ENCODE results near the gene MTX1. TPM values are rescaled to one million over a fixed set of nuclear protein-coding genes. Genes with fewer than 3 reads are reported as not detected.

MTX1 gene
- polyA plus RNA-seq, 1 experiment = 44.6 TPM

DNA sequence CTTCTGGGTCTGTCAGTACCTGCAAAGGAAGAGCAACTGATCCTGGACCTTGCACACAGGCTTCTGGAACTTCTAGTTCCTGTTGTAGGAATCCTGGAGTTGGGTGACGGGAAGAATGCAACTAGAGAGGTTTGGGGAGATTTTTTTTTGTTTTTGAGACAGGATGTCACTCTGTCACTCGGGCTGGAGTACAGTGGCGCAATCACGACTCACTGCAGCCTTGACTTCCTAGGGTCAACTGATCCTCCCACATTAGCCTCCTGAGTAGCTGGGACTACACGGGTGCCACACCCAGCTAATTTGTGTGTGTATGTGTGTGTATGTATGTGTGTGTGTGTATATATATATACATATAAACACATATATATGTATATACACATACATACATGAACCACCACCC, 28.0 kb downstream of the MTX1 start:
- TF ChIP-seq, protein P1, sequence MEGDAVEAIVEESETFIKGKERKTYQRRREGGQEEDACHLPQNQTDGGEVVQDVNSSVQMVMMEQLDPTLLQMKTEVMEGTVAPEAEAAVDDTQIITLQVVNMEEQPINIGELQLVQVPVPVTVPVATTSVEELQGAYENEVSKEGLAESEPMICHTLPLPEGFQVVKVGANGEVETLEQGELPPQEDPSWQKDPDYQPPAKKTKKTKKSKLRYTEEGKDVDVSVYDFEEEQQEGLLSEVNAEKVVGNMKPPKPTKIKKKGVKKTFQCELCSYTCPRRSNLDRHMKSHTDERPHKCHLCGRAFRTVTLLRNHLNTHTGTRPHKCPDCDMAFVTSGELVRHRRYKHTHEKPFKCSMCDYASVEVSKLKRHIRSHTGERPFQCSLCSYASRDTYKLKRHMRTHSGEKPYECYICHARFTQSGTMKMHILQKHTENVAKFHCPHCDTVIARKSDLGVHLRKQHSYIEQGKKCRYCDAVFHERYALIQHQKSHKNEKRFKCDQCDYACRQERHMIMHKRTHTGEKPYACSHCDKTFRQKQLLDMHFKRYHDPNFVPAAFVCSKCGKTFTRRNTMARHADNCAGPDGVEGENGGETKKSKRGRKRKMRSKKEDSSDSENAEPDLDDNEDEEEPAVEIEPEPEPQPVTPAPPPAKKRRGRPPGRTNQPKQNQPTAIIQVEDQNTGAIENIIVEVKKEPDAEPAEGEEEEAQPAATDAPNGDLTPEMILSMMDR (IDR thresholded peaks at IDR 0.05; ENCODE audit: low read depth, low read length) = no peak
- H3K9me3 ChIP-seq (ENCODE audit: control insufficient read depth, insufficient read depth, low read length) = no peaks in the 10 kb centered on the region
- ChIA-PET CTCF (no interaction called here), POLR2A (no interaction called here)
- no peak overlapping the region for H3K4me3 ChIP-seq (ENCODE audit: low read depth, low read length)
- no peak for DNase-seq (ENCODE audit: low read depth, low spot score)
- H3K27me3 ChIP-seq (ENCODE audit: control insufficient read depth, insufficient read depth, low read length) = no peaks in the 10 kb centered on the region
- no peak overlapping the region for H3K27ac ChIP-seq (ENCODE audit: low read depth, low read length)

DNA sequence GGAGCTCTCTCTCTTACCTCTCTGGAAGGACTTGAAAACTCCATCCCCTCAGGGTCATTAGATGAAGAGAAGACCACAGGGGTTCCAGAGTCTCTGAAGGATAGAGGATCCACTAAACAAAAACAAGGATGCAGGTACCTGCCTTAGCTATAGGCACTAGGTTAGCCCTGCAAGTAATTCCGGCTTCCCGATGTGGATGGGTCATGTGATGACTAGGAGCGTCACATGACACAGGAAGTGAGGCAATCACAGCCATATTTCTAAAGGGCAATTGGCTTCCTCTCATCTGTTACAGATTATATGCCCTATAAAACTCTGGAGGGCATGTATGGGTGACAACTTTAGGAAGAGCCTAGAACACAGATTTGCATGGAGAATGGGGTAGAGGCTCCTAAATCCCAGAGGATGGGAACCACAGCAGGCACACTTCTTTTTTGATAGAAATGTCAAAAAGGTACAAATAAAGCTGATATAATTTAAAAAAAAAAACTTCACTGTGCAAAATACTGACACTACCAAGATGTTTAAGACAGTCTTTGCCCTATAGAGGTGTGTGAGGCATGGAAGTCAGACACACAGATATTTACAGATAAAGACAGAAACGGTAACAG, 32.7 kb downstream of the MTX1 start:
- H3K27ac ChIP-seq (ENCODE audit: low read depth, low read length) = no peak overlapping the region
- DNase-seq (ENCODE audit: low read depth, low spot score) = peak; percentile 59
- ChIA-PET POLR2A (interaction anchor here (1.1 to 2.0 kb wide), 2 partner anchors 33 to 47 kb away, joined by 5 read pairs; partner anchors contain the start of genes MTX1 and THBS3), CTCF (interaction anchor here (1.0 to 2.0 kb wide), 5 partner anchors 10 to 156 kb away, joined by 4 to 10 read pairs (median 4); partner anchors contain the start of gene KRTCAP2)
- H3K27me3 ChIP-seq (ENCODE audit: control insufficient read depth, insufficient read depth, low read length) = no peaks in the 10 kb centered on the region
- H3K9me3 ChIP-seq (ENCODE audit: control insufficient read depth, insufficient read depth, low read length) = no peaks in the 10 kb centered on the region
- peak overlapping the region; percentile 61 for H3K4me3 ChIP-seq (ENCODE audit: low read depth, low read length)
- TF ChIP-seq, protein P1 (IDR thresholded peaks at IDR 0.05; ENCODE audit: low read depth, low read length) = no peak

- TF ChIP-seq, protein P1 (IDR thresholded peaks at IDR 0.05; ENCODE audit: low read depth, low read length) = no peak
- Histone ChIP-seq H3K4me3 (ENCODE audit: low read depth, low read length) (no peak overlapping the region), H3K9me3 (ENCODE audit: control insufficient read depth, insufficient read depth, low read length) (no peaks in the 10 kb centered on the region), H3K27ac (ENCODE audit: low read depth, low read length) (no peak overlapping the region), H3K27me3 (ENCODE audit: control insufficient read depth, insufficient read depth, low read length) (no peaks in the 10 kb centered on the region)
- POLR2A ChIA-PET = interaction anchor here (2.0 kb wide), 1 partner anchor 48 kb away, joined by 5 read pairs; no protein-coding TSS in a partner anchor
- DNase-seq (ENCODE audit: low read depth, low spot score) = no peak
- CTCF ChIA-PET = interaction anchor here (0.5 to 1.9 kb wide), 5 partner anchors 9 to 156 kb away, joined by 3 to 10 read pairs (median 4); partner anchors contain the start of gene KRTCAP2
Observed at GRCh38 chr1:155241841-155242264, 33.4 kb downstream of the MTX1 start.

DNA sequence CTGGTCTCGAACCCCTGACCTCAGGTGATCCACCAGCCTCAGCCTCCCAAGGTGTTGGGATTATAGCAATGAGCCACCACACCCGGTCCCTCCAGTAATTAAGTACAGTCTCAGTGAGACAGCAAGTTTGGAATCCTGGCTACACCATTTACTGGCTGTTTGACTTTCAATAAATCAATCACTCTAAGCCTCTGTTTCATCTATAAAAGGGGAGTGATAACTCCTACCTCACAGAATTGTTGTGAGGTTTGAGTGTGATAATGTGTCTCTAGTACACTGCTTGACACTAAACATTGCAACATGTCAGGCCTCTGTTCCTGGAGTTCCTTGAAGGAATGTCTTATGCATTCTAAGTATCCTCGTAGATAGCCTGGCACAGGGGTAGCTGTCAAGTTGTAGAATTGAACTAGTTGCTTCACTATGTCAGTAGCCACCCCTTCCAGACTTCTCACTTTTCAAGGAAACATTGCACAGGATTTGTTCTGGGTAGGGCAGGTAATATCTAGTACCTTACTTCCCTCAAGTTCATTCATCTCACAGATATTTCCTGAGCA, 34.4 kb downstream of the MTX1 start:
- H3K27ac ChIP-seq (ENCODE audit: low read depth, low read length) = no peak overlapping the region
- no peak for DNase-seq (ENCODE audit: low read depth, low spot score)
- CTCF ChIA-PET = interaction anchor here (1.2 to 1.5 kb wide), 2 partner anchors 8 to 11 kb away, joined by 3 to 10 read pairs; no protein-coding TSS in a partner anchor
- H3K4me3 ChIP-seq (ENCODE audit: low read depth, low read length) = peak overlapping the region; percentile 72
- H3K27me3 ChIP-seq (ENCODE audit: control insufficient read depth, insufficient read depth, low read length) = no peaks in the 10 kb centered on the region
- H3K9me3 ChIP-seq (ENCODE audit: control insufficient read depth, insufficient read depth, low read length) = no peaks in the 10 kb centered on the region
- POLR2A ChIA-PET = interaction anchor here (1.2 to 1.6 kb wide), 2 partner anchors 18 to 81 kb away, joined by 3 to 8 read pairs; no protein-coding TSS in a partner anchor
- TF ChIP-seq, protein P1 (IDR thresholded peaks at IDR 0.05; ENCODE audit: low read depth, low read length) = no peak

All from AG04450 (cell line).